ENCODE results near the gene ATP6V0E1. TPM values are rescaled to one million over a fixed set of nuclear protein-coding genes. Genes with fewer than 3 reads are reported as not detected.

Gene ATP6V0E1
- polyA plus RNA-seq, 4 donors: 189 to 293 (median 207) TPM

DNA sequence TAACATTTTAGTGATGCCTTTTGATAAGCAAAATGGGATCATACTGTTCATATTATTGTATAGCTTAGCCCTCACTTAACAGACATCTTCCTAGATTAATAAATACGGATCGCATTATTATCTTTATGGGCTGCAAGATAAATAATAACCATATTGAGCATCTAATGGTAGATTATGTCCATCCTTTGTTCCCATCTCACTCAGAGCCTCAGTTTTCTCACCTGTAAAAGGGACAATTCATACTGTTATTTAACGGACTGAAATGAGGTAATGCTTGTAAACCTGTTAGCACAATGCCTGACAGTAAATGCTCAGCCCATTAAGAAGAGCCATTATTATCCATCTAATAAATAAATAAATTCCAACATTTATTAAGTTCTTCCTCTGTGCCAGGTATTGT, 27.3 kb upstream of the ATP6V0E1 start:
- no peak for DNase-seq (ENCODE audit: low read depth in 4 of 4, low spot score in 2 of 4)

DNA sequence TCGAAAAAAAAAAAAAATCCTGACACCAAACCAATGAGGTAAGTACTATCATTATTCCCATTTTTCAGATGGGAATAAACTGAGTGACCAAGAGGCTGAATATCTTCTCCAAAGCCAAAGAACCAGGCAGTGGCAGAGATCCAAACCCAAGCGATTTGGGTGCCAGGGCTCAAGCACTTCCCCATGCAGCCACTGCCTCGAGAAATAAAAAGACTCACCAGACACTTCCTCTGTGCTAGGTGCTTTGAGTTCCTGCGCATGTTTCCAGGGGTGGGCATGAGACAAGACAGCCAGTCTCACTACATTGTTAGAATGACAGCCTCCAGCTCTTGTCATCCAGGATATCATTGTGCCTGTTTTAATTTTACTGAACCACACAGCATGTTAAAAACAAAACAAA, 26.6 kb upstream of the ATP6V0E1 start:
- no peak for DNase-seq (ENCODE audit: low read depth in 4 of 4, low spot score in 2 of 4)

DNA sequence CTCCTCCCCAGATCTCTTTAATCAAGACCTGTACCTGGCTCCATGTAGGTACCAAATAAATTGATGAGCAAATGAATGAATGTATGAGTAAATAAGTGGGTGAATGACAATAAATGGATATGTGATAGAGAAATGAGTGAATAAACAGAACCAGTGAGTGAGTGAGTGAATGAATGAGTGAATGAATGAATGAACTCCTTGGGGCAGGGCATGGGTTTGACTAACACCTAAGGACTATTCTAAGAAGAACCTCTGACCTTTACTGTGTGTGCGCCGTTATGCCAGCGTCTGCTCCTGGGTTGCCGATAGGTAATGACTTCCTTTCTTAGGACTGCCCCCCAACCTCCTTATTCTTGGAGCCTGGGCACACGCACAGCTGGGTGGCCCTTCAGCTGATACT, 26.1 kb upstream of the ATP6V0E1 start:
- no peak for DNase-seq (ENCODE audit: low read depth in 4 of 4, low spot score in 2 of 4)

DNA sequence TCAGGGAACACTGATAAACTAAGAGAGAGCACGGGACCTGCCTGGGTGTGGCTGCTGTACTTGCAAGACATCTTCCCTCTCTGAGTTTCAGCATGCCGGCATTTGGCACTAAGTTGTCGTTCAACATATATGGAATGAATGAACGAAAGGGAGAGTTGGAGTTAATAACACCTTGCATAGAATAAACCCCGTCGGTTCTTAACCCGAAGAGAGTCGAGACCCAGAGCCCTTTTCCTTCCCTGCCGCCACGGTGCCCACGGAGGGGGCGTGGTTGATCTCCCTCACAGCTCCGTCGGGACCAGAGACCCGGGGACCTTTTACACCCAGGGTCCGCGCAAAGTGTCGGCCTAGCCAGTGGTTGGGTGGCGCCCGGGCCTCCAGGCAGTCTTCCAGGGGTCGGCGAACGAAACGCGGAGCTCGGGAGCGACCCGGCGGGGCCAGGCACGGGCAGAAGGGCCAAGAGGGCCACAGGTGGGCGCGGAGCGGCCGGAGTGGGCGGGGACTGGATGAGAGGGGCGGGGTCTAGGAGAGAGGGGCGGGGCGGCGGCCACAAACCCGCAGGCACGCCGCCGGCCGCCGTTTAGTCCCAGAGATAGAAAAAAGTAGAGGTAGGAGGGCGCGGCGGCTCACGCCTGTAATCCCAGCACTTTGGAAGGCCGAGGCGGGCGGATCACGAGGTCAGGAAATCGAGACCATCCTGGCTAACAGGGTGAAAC, 25.1 kb upstream of the ATP6V0E1 start:
- no peak for DNase-seq (ENCODE audit: low read depth in 4 of 4, low spot score in 2 of 4)

DNA sequence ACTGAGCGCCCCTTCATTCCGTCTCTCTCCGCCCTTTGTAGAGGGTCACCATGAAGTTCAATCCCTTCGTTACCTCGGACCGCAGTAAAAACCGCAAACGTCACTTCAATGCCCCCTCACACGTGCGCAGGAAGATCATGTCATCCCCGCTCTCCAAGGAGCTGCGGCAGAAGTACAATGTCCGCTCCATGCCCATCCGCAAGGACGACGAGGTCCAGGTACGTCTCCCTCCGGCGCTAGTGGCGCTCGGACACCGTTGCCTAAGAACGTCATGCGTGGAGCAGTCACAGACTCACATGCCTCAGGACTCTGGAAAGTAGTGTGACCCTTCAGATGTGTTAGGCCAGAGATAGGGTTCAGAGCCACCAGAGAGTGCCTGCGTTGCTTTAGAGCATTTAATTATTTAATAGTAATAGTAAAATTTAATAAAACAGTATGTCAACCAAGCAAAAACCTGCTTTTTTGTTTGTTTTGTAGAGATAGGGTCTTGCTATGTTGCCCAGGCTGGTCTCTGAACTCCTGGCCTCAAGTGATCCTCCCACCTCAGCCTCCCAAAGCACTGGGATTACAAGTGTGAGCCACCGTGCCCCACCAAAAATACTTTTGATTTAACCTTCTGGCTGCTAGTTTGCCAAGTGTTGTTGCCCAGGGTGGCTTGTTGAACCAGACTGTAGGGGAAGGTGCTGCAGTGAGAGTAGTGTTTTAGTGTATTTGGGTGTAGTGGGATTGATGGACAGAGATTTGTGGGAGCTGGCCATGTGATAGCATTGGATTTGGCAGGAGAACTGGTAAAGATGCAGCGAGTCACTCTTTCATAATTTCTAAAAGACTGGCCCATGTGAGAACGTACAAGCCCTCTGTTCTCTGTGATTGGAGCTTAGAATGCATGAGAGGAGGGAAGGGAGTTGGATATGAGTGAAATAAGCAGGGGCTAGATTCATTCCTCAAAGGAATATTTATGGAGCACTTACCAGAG, 23.5 kb upstream of the ATP6V0E1 start:
- no peak for DNase-seq (ENCODE audit: low read depth in 4 of 4, low spot score in 2 of 4)

DNA sequence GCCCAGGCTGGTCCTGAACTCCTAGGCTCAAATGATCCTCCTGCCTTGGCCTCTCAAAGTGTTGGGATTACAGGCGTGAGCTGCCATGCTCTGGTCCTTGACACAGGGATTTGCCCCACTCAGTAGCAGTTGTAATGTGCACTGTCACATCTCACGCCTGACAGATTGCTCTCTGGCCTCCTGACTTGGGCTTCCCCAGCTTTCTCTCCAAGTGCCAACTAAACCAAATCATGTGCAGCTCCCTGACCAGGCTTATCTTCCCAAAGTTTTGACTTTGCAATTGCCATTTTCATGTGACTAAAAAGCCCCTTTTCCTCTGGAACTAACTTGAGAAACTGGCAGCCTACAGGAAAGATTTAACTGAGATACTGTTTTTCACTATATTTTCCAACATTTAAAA, 13.7 kb upstream of the ATP6V0E1 start:
- no peak for DNase-seq (ENCODE audit: low read depth in 4 of 4, low spot score in 2 of 4)

DNA sequence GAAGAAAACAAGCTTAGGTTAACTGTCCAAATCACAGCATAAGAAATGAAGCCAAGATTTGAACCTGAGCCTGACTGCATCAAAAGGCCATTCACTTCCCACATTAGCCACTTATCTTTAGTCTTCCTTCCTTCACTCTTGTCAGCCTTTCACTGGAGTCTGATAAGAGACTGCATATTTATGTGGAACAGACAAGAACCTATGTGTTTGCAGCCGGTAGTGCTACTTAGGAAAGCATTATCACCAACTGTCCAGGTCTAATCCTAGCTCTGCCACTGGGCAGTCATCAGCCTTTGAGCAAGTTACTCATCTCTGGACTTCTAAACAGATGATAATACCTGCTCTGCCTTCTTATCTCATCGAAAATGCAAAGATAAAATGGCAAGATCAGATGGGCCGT, 12.1 kb upstream of the ATP6V0E1 start:
- no peak for DNase-seq (ENCODE audit: low read depth in 4 of 4, low spot score in 2 of 4)

DNA sequence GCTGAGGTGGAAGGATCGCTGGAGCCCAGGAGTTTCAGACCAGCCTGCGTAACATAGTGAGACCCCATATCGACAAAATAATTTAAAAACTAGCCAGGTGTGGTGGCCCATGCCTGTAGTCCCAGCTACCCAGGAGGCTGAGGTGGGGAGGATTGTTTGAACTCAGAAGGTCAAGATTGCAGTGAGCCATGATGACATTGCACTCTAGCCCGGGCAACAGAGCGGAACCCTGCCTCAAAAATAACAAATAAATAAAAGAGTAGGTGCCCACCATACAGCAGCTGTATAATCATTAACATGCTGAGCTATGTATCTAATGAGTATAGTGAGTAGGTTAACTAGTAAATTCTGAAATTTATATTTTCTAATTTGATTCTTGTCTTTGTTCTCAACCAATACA, 11.0 kb upstream of the ATP6V0E1 start:
- DNase-seq (ENCODE audit: low read depth in 4 of 4, low spot score in 2 of 4): no peak

DNA sequence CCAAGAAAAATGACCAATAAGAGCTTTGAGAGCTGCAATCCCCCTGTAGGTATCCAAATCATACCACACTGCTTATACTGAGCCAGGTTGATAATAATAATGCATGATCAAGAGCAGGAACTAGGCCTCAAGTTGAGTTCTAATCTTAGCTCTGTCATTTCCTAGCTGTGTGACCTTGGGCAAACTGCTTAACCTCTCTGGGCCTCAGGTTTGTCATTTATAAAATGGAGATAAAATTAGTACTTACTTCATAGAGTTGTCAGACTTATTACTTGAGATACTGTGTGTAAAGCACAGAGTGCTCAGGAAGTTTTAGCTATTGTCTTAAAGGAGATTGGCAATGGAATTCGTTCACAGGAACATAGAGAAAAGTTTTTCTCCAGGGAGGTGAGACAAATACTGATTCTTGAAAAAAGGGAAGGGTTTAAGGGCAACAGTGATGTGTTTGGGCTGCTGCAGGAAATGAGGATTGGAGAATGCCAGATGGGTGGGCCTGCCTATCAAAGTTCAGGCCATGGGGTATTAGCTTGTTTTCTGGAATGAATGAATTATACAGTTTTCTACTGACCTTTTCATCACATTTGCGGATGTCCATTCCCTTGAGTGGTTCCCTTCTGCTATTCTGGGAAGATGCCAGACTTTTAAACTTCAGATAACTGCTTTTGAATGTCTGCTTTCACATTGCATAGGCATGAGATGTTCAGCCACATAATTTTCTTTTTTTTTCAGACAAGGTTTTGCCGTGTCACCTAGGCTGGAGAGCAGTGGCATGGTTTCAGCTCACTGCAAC, 10.2 kb upstream of the ATP6V0E1 start:
- DNase-seq (ENCODE audit: low read depth in 4 of 4, low spot score in 2 of 4): peak in 1 of 4 donors; percentile 19

DNA sequence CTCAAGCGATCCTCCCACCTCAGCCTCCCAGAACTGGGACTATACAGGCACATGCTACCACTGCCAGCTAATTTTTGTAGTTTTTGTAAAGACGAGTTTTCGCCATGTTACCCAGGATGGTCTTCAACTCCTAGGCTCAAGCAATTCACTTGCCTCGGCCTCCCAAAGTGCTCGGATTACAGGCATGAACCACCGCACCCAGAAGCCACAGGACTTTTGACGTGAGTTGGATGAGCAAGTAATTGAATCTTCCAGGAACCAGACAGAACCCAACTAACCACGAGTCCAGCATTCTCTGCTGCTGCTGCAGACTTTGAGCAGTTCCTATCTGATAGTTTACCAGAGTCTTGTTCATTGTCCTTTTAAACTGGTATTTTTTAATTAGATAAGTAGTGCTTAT, 9.6 kb upstream of the ATP6V0E1 start:
- DNase-seq (ENCODE audit: low read depth in 4 of 4, low spot score in 2 of 4): no peak

DNA sequence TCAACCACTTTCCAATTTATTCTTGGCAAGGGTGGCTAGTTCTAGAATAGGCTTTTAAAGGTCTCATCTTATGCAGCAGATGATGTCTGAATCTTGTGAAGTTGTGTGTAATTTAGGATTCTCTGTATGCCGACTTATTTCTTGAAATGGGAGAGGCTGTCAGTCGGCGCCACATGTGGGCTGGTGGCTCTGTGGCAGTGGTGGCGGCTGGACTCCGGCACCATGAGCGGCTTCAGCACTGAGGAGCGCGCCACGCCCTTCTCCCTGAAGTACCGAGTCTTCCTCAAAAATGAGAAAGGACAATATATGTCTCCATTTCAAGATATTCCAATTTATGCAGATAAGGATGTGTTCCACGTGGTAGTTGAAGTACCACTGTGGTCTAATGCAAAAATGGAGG, 8.3 kb upstream of the ATP6V0E1 start:
- no peak for DNase-seq (ENCODE audit: low read depth in 4 of 4, low spot score in 2 of 4)

DNA sequence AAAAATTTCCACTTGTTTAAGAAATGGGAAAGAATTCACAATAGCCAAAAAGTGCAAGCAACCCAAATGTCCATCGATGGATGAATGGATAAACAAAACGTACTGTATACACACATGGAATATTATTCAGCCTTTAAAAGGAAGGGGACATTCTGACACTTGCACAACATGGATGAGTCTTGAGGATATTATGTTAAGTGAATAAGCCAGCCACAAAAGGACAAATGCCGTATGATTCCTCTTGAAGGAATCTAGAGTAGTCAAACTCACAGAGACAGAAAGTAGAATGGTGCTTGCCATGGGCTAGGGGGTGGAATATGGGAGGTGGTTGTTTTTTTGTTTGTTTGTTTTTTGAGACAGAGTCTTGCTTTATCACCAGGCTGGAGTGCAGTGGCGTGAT, 3.8 kb upstream of the ATP6V0E1 start:
- DNase-seq (ENCODE audit: low read depth in 4 of 4, low spot score in 2 of 4): no peak

DNA sequence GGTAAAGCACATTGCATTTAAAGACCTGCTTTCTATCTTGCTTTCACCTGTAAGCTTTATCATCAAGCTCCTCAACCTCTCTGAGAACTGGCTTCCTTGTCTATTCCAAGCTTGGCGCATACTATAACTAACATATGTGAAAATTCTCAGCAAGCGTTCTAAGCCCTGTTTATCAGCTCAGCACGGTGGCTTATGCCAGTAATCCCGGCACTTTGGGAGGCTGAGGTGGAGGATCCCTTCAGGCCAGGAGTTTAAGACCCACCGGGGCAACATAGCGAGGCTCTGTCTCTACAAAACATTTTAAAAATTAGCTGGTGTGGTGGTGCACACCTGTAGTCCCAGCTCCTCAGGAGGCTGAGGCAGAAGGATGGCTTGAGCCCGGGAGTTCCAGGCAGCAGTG, 1.6 kb upstream of the ATP6V0E1 start:
- no peak for DNase-seq (ENCODE audit: low read depth in 4 of 4, low spot score in 2 of 4)

DNA sequence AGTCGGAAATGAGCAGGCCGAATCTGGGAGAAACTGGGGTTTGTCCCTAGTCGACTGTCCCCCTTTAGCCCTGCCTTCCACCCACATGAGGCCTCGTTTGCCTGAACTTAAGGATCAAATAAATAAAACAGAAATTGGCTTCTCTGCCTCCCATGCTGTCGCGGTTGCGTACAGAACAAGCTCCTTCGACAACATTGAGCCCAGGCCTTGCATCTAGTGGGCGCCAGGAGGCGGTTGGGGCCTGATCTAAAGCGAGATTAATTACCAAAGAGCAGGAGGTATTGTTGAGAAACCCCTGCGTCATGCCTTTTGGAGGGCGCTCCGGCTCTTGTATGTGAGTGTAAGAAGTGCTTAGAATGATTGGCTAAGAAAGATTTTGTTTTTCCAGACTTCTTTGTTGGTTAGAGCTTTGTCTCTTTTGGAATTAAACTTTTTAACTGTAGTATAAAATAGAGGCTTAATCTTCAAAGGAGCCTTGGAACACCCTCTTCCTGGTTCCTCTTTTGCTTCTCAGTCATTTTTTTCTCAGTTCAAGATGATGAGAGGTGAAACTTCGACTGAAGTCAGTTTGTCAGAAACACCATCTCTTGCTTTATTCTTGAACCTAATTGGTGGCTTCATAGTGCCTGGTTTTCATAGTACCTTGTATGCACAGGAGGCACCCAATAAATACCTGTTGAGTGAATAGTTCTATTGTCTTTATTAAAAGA, 828 bp downstream of the ATP6V0E1 start:
- peak; percentile 62 to 66 (median 64) for DNase-seq (ENCODE audit: low read depth in 4 of 4, low spot score in 2 of 4)

DNA sequence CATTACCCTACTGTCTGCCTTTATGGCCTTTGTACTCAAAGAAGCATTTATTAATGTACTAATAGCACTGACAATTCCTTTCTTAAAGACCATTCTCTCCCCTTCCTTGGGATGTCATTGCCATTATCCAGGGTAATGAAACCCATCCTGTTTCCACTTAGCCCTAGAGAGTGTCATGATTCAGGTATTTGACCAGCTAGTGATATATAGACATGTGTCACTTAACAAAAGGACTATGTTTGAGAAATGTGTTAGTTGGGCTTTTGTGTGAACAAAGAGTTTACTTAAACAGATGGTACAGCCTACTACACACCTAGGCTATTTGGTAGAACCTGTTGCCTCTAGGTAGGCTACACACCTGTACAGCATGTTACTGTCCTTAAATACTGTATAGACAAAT, 2.0 kb downstream of the ATP6V0E1 start:
- no peak for DNase-seq (ENCODE audit: low read depth in 4 of 4, low spot score in 2 of 4)

DNA sequence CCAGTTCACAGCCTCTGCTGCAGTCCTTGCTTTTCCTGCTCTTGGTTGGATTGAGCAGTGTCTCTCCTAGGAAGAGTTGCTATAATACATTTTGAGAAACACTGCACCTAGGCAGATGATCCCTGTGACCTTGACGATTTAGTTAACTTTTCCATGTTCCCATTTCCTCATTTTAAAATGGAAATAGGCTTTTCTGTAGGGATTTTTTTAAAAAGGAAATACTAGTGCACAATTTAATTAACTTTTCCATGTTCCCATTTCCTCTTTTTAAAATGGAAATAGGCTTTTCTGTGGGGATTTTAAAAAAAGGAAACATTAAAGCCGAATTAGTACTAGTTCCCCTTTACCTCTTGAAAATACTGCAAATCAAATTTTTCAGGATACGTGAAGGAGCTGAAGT, 4.7 kb downstream of the ATP6V0E1 start:
- DNase-seq (ENCODE audit: low read depth in 4 of 4, low spot score in 2 of 4): no peak

DNA sequence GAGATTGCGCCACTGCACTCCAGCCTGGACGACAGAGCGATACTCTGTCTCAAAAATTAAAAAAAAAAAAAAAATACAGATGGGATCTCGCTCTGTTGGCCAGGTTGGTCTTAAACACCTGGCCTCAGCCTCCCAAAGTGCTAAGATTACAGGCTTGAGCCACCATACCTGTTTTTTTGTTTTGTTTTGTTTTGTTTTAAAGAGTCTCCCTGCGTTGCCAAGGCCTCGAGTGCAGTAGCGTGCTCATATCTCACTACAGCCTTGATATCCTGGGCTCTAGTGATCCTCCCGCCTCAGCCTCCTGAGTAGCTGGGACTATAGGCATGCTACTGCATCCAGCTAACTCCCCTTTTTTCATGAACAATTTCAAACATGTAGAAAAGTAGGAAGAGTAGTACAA, 7.2 kb downstream of the ATP6V0E1 start:
- DNase-seq (ENCODE audit: low read depth in 4 of 4, low spot score in 2 of 4): no peak

DNA sequence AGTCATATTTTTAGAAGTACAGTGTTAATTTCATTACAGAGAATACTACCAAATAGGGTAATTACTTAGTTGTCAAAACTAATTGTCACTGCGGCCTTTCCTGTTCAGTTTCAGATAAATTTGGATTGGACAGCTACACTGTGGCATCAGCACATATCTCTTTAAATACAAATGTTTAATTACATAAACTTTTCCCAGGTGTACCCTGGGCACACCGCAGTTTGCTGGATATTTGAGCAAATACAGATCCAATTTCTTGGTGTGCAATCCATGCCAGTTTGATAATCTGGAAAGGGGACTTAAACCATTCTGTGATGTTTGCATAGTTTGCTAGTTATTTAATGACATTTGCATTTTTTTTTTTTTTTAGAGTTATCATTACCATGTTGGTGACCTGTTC, 10.8 kb downstream of the ATP6V0E1 start:
- no peak for DNase-seq (ENCODE audit: low read depth in 4 of 4, low spot score in 2 of 4)

DNA sequence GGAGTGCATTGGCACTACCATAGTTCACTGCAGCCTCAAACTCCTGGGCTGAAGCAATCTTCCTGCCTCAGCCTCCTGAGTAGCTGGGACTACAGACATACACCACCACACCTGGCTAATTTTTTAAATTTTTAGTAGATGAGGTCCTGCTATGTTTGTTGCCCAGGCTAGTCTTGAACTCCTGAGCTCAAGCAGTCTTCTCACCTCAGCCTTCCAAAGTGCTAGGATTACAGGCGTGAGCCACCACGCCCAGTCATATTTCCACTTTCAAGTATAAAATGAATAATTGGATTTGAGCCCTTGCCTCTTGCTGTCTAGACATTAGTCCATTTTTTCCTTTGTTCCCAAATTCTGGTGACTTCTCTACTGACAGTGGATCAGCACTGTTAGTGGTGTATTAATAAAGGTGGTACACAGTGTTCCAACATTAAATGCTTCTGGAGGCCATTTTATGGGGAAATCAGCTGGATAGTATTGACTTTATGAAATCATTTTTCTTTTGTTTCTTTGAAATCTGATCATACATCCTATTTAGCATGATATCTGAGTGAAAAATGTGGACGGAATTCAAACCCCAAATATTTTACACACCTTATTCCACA, 15.9 kb downstream of the ATP6V0E1 start:
- no peak for DNase-seq (ENCODE audit: low read depth in 4 of 4, low spot score in 2 of 4)

DNA sequence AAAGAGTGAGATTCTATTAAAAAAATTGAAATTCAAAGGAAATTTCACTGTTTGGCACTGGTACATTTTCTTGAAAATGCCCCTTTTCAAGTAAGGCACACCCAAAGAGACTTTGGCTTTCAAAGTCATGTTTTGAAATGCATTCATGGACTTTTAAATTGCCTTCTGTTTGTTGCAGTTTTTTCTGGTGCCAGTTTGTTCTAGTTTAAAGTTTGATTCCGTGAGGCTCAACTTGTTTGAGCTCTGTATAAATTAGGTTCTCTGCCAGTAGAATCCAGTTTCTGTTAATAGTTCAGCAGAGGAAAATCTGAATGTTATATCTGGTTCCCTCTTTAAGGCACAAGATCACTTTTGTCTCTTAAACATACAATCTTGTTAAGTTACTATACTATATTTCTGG, 16.4 kb downstream of the ATP6V0E1 start:
- no peak for DNase-seq (ENCODE audit: low read depth in 4 of 4, low spot score in 2 of 4)

Data from left renal cortex interstitium (tissue), 4 donors.